A673 (cell line): ENCODE data around the gene GPX4. TPM values are rescaled to one million over a fixed set of nuclear protein-coding genes. Genes with fewer than 3 reads are reported as not detected.

ENCODE experiments used
- BruUV-seq: library from RNA; stranded (reverse); fragments of 400-500 nt; replicated peaks from 2 replicates; lab custom pipeline; 2021; lab: Mats Ljungman, UMichigan
- CTCF ChIA-PET: fragments of 300-600 bp; sonication (Branson Sonifier 250); formaldehyde crosslinking; loops from one replicate; lab custom pipeline; 2022; ENCODE audit warnings: antibody characterized with exemption; lab: Charles Lee
- POLR2A ChIA-PET: fragments of 300-600 bp; sonication (Branson Sonifier 250); formaldehyde crosslinking; loops from one replicate; lab custom pipeline; 2022; ENCODE audit warnings: antibody characterized with exemption; ENCODE audit not compliant: low non-redundant PET; lab: Charles Lee
- DNase-seq: peaks from one replicate; pipeline ENCODE4 v3.0.0-alpha.2; 2015; ENCODE audit warnings: low spot score
- H3K27ac ChIP-seq: fragments of 200-600 bp; sonication (generic); 2 replicates; pipeline ENCODE4 v1.5.1; 2016; ENCODE audit warnings: mixed run types, low read depth, mild to moderate bottlenecking, mixed read lengths, antibody characterized with exemption, low read length; ENCODE audit not compliant: poor library complexity, severe bottlenecking
- H3K27me3 ChIP-seq: fragments of 200-600 bp; sonication (generic); replicated peaks from 2 replicates; pipeline ENCODE4 v1.6.1; 2017; ENCODE audit warnings: mixed run types, low read depth, mild to moderate bottlenecking, mixed read lengths, antibody characterized with exemption, low read length; ENCODE audit not compliant: insufficient read depth, poor library complexity
- H3K36me3 ChIP-seq: fragments of 200-600 bp; sonication (generic); 2 replicates; pipeline ENCODE4 v1.6.1; 2016; ENCODE audit warnings: mixed run types, mild to moderate bottlenecking, mixed read lengths, antibody characterized with exemption, low read length; ENCODE audit not compliant: insufficient read depth, poor library complexity, severe bottlenecking
- H3K4me1 ChIP-seq: fragments of 200-600 bp; sonication (generic); 2 replicates; pipeline ENCODE4 v1.6.1; 2017; ENCODE audit warnings: mixed run types, mild to moderate bottlenecking, mixed read lengths, antibody characterized with exemption, low read length; ENCODE audit not compliant: insufficient read depth, poor library complexity, severe bottlenecking
- H3K4me3 ChIP-seq: fragments of 200-600 bp; sonication (generic); 2 replicates; pipeline ENCODE4 v1.5.1; 2016; ENCODE audit warnings: low read depth, mixed run types, mild to moderate bottlenecking, mixed read lengths, low read length; ENCODE audit not compliant: poor library complexity, severe bottlenecking
- H3K9me3 ChIP-seq: fragments of 200-600 bp; sonication (generic); 2 replicates; pipeline ENCODE4 v1.6.1; 2016; ENCODE audit warnings: mixed run types, low read depth, mild to moderate bottlenecking, mixed read lengths, antibody characterized with exemption, low read length; ENCODE audit not compliant: poor library complexity, severe bottlenecking
- EZH2 ChIP-seq: fragments of 200-600 bp; sonication (generic); IDR thresholded peaks from 2 replicates; pipeline ENCODE4 v1.6.1; 2017; ENCODE audit warnings: borderline replicate concordance, low read depth, mild to moderate bottlenecking, mixed read lengths, antibody characterized with exemption, low read length; ENCODE audit not compliant: poor library complexity, severe bottlenecking
- intact Hi-C: fragments of 100-400 bp; cut with micrococcal nuclease; formaldehyde crosslinking; loops from one replicate; pipeline ENCODE4 v1.10.0; 2022; ENCODE audit not compliant: unreplicated experiment
- total RNA-seq: library from RNA; stranded (reverse); gene quantifications from 2 replicates; pipeline ENCODE4 v1.2.3, GENCODE V29; 2021
- TF ChIP-seq, protein P1 (sequence below): fragments of 300-800, 200-600 bp; sonication (generic); conservative IDR thresholded peaks from 2 replicates; pipeline ENCODE4 v1.5.1; 2017; ENCODE audit warnings: low read depth, mild to moderate bottlenecking, antibody characterized with exemption, low read length, moderate library complexity, mixed read lengths

Gene GPX4
- total RNA-seq, 1 experiment from 2014 or later, result 368 TPM

DNA sequence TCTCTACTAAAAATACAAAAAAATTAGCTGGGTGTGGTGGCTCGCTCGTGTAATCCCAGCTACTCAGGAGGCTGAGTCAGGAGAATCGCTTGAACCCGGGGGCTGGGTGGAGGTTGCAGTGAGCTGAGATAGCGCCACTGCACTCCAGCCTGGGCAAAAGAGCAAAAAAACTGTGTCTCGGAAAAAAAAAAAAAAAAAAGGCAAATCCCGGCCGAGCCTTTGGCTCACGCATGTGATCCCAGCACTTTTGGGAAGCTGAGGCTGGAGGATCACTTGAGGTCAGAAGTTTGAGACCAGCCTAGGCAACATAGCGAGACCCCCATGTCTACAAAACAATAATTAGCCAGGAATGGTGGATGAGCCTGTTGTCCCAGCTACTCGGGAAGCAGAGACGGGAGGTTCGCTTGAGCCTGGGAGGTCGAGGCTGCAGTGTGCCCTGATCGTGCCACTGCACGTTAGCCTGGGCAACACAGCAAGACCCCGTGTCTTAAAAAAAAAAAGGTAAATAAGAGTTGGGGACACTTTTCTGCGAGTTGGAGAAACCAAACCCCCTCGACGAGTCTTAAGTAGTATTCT is 574 bp upstream of the GPX4 start:
- peak overlapping the region; percentile 55 for H3K27ac ChIP-seq
- ChIA-PET POLR2A (interaction anchor here (0.7 kb wide), 1 partner anchor 12 kb away, joined by 4 read pairs; no protein-coding TSS in a partner anchor), CTCF (no interaction called here)
- H3K4me3 ChIP-seq, result peak overlapping the region; percentile 97
- peaks cover 19% of the 10 kb centered on the region for H3K36me3 ChIP-seq
- no peak for DNase-seq
- TF ChIP-seq EZH2, result no peak
- TF ChIP-seq, protein P1, sequence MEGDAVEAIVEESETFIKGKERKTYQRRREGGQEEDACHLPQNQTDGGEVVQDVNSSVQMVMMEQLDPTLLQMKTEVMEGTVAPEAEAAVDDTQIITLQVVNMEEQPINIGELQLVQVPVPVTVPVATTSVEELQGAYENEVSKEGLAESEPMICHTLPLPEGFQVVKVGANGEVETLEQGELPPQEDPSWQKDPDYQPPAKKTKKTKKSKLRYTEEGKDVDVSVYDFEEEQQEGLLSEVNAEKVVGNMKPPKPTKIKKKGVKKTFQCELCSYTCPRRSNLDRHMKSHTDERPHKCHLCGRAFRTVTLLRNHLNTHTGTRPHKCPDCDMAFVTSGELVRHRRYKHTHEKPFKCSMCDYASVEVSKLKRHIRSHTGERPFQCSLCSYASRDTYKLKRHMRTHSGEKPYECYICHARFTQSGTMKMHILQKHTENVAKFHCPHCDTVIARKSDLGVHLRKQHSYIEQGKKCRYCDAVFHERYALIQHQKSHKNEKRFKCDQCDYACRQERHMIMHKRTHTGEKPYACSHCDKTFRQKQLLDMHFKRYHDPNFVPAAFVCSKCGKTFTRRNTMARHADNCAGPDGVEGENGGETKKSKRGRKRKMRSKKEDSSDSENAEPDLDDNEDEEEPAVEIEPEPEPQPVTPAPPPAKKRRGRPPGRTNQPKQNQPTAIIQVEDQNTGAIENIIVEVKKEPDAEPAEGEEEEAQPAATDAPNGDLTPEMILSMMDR, result no peak
- peaks cover 30% of the 10 kb centered on the region for H3K4me1 ChIP-seq
- TSS peak; percentile 68 for BruUV-seq
- no peaks in the 10 kb centered on the region for H3K27me3 ChIP-seq
- H3K9me3 ChIP-seq, result peaks cover 6% of the 10 kb centered on the region
- intact Hi-C loops, result loop anchor here (10.0 kb wide), 1 partner anchor 78 kb away; the partner anchor contains the start of genes CNN2, RNU6-2 and TMEM259

DNA sequence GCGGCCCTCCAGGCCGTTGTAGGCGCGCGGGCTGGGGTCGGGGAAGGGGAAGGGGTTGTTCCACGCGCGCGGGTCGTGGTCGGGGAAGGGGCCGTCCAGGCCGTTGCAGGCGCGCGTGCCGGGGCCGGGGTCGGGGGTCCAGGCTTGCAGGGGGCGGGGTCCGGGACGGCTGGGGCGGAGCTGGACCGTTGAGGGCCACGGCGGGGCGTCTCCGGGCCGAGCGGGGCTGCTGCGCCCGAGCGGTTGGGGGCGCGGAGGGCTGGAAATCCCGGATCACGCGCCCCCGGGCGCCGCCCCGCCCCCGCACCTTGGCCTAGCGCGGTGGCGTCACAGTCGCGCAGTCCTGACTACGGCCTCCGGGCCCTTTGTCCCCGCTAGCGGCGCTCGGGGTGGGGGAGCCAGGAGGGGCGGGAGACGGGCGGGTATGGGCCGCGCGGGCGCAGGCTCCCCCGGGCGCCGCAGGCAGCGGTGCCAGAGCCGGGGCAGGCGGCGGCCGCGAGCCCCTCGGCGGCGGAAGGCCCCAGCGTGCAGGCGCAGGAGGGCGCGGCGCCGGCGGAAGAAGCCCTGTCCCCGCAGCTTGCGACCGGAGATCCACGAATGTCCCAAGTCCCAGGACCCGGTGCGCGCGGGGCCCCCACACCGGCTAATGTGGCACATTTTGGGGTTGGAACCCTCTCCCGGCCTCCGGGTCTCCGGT is 665 bp downstream of the GPX4 start:
- peaks cover 30% of the 10 kb centered on the region for H3K4me1 ChIP-seq
- no peaks in the 10 kb centered on the region for H3K27me3 ChIP-seq
- H3K4me3 ChIP-seq, result peak overlapping the region; percentile 97
- TF ChIP-seq, protein P1, result no peak
- no peak for TF ChIP-seq EZH2
- peaks cover 6% of the 10 kb centered on the region for H3K9me3 ChIP-seq
- H3K36me3 ChIP-seq, result peaks cover 26% of the 10 kb centered on the region
- peak overlapping the region; percentile 94 for H3K27ac ChIP-seq
- intact Hi-C loops, result loop anchor here (10.0 kb wide), 1 partner anchor 80 kb away; the partner anchor contains the start of genes CNN2, RNU6-2 and TMEM259
- CTCF ChIA-PET, result interaction anchor here (0.6 to 0.9 kb wide), 2 partner anchors 9 to 30 kb away, joined by 6 read pairs; no protein-coding TSS in a partner anchor
- no TSS peak for BruUV-seq
- POLR2A ChIA-PET, result interaction anchor here (0.8 kb wide), 1 partner anchor 444 kb away, joined by 26 read pairs; no protein-coding TSS in a partner anchor
- DNase-seq, result peak; percentile 88

DNA sequence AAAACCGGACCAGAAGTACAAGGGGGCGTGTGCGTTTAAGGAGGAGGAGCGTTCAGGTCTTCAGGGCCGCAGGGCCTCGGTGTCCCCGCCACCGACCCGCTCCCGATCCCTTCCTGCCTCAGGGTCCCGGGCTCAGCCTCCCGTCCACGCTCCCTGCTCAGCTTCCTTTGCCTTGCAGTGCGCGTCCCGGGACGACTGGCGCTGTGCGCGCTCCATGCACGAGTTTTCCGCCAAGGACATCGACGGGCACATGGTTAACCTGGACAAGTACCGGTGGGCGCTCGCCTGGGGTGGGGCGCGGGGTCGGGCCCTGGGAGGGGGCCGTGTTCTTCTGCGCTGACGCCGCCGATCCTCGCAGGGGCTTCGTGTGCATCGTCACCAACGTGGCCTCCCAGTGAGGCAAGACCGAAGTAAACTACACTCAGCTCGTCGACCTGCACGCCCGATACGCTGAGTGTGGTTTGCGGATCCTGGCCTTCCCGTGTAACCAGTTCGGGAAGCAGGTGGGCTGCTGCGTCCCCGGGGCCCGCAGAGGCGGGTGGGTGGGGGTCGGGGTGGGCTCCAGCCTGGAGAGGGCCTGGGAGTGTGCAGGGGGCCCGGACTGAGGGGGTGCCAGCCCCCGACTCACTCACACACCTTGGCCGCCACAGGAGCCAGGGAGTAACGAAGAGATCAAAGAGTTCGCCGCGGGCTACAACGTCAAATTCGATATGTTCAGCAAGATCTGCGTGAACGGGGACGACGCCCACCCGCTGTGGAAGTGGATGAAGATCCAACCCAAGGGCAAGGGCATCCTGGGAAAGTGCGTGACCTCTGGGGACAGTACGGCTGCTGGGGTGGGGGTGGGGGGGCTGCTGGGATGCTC is 1.4 kb downstream of the GPX4 start:
- BruUV-seq, result no TSS peak
- Histone ChIP-seq H3K27ac (peak overlapping the region; percentile 94), H3K4me3 (peak overlapping the region; percentile 97), H3K27me3 (no peaks in the 10 kb centered on the region), H3K9me3 (no peaks in the 10 kb centered on the region), H3K36me3 (peaks cover 26% of the 10 kb centered on the region), H3K4me1 (peaks cover 30% of the 10 kb centered on the region)
- ChIA-PET CTCF (interaction anchor here (0.9 kb wide), 1 partner anchor 31 kb away, joined by 6 read pairs; no protein-coding TSS in a partner anchor), POLR2A (interaction anchor here (0.7 kb wide), 1 partner anchor 7 kb away, joined by 3 read pairs; no protein-coding TSS in a partner anchor)
- intact Hi-C loops, result loop anchor here (10.0 kb wide), 1 partner anchor 80 kb away; the partner anchor contains the start of genes CNN2, RNU6-2 and TMEM259
- TF ChIP-seq EZH2, result no peak
- TF ChIP-seq, protein P1, result no peak
- DNase-seq, result peak; percentile 64
